A673 (cell line): Measurements from ENCODE around the gene PRSS35. TPM values are rescaled to one million over a fixed set of nuclear protein-coding genes. Genes with fewer than 3 reads are reported as not detected.

Source experiments
- BruUV-seq: library from RNA; stranded (reverse); fragments of 400-500 nt; replicated peaks from 2 replicates; lab custom pipeline; 2021; lab: Mats Ljungman, UMichigan
- CTCF ChIA-PET: fragments of 300-600 bp; sonication (Branson Sonifier 250); formaldehyde crosslinking; loops from one replicate; lab custom pipeline; 2022; ENCODE audit warnings: antibody characterized with exemption; lab: Charles Lee
- POLR2A ChIA-PET: fragments of 300-600 bp; sonication (Branson Sonifier 250); formaldehyde crosslinking; loops from one replicate; lab custom pipeline; 2022; ENCODE audit warnings: antibody characterized with exemption; ENCODE audit not compliant: low non-redundant PET; lab: Charles Lee
- DNase-seq: peaks from one replicate; pipeline ENCODE4 v3.0.0-alpha.2; 2015; ENCODE audit warnings: low spot score
- H3K27ac ChIP-seq: fragments of 200-600 bp; sonication (generic); 2 replicates; pipeline ENCODE4 v1.5.1; 2016; ENCODE audit warnings: mixed run types, low read depth, mild to moderate bottlenecking, mixed read lengths, antibody characterized with exemption, low read length; ENCODE audit not compliant: poor library complexity, severe bottlenecking
- H3K27me3 ChIP-seq: fragments of 200-600 bp; sonication (generic); replicated peaks from 2 replicates; pipeline ENCODE4 v1.6.1; 2017; ENCODE audit warnings: mixed run types, low read depth, mild to moderate bottlenecking, mixed read lengths, antibody characterized with exemption, low read length; ENCODE audit not compliant: insufficient read depth, poor library complexity
- H3K36me3 ChIP-seq: fragments of 200-600 bp; sonication (generic); 2 replicates; pipeline ENCODE4 v1.6.1; 2016; ENCODE audit warnings: mixed run types, mild to moderate bottlenecking, mixed read lengths, antibody characterized with exemption, low read length; ENCODE audit not compliant: insufficient read depth, poor library complexity, severe bottlenecking
- H3K4me1 ChIP-seq: fragments of 200-600 bp; sonication (generic); 2 replicates; pipeline ENCODE4 v1.6.1; 2017; ENCODE audit warnings: mixed run types, mild to moderate bottlenecking, mixed read lengths, antibody characterized with exemption, low read length; ENCODE audit not compliant: insufficient read depth, poor library complexity, severe bottlenecking
- H3K4me3 ChIP-seq: fragments of 200-600 bp; sonication (generic); 2 replicates; pipeline ENCODE4 v1.5.1; 2016; ENCODE audit warnings: low read depth, mixed run types, mild to moderate bottlenecking, mixed read lengths, low read length; ENCODE audit not compliant: poor library complexity, severe bottlenecking
- H3K9me3 ChIP-seq: fragments of 200-600 bp; sonication (generic); 2 replicates; pipeline ENCODE4 v1.6.1; 2016; ENCODE audit warnings: mixed run types, low read depth, mild to moderate bottlenecking, mixed read lengths, antibody characterized with exemption, low read length; ENCODE audit not compliant: poor library complexity, severe bottlenecking
- CTCF ChIP-seq: fragments of 300-800, 200-600 bp; sonication (generic); conservative IDR thresholded peaks from 2 replicates; pipeline ENCODE4 v1.5.1; 2017; ENCODE audit warnings: low read depth, mild to moderate bottlenecking, antibody characterized with exemption, low read length, moderate library complexity, mixed read lengths
- EZH2 ChIP-seq: fragments of 200-600 bp; sonication (generic); IDR thresholded peaks from 2 replicates; pipeline ENCODE4 v1.6.1; 2017; ENCODE audit warnings: borderline replicate concordance, low read depth, mild to moderate bottlenecking, mixed read lengths, antibody characterized with exemption, low read length; ENCODE audit not compliant: poor library complexity, severe bottlenecking
- intact Hi-C: fragments of 100-400 bp; cut with micrococcal nuclease; formaldehyde crosslinking; loops from one replicate; pipeline ENCODE4 v1.10.0; 2022; ENCODE audit not compliant: unreplicated experiment
- total RNA-seq: library from RNA; stranded (reverse); gene quantifications from 2 replicates; pipeline ENCODE4 v1.2.3, GENCODE V29; 2021

PRSS35 gene
- total RNA-seq, 1 experiment from 2014 or later = 112 TPM

- POLR2A ChIA-PET = no interaction called here
- H3K4me3 ChIP-seq = no peak overlapping the region
- CTCF ChIA-PET = interaction anchor here (0.8 to 1.0 kb wide), 2 partner anchors 25 to 290 kb away, joined by 3 read pairs; no protein-coding TSS in a partner anchor
- no peaks in the 10 kb centered on the region for H3K36me3 ChIP-seq
- intact Hi-C loops = loop anchor here (1.0 to 10.0 kb wide), 2 partner anchors 140 to 1256 kb away; no protein-coding TSS in a partner anchor
- DNase-seq = no peak
- no TSS peak for BruUV-seq
- TF ChIP-seq EZH2 (no peak), CTCF (no peak)
- no peak overlapping the region for H3K27ac ChIP-seq
- H3K27me3 ChIP-seq = no peaks in the 10 kb centered on the region
- peaks cover 14% of the 10 kb centered on the region for H3K4me1 ChIP-seq
- no peaks in the 10 kb centered on the region for H3K9me3 ChIP-seq
Observed at GRCh38 chr6:83510791-83511190, 1.5 kb upstream of the PRSS35 start.

- no peak for DNase-seq
- TF ChIP-seq EZH2 (no peak), CTCF (no peak)
- ChIA-PET CTCF (interaction anchor here (0.8 to 1.0 kb wide), 2 partner anchors 25 to 290 kb away, joined by 3 read pairs; no protein-coding TSS in a partner anchor), POLR2A (no interaction called here)
- Histone ChIP-seq H3K27ac (no peak overlapping the region), H3K27me3 (no peaks in the 10 kb centered on the region), H3K4me3 (peak overlapping the region; percentile 64), H3K4me1 (peaks cover 14% of the 10 kb centered on the region), H3K9me3 (no peaks in the 10 kb centered on the region), H3K36me3 (no peaks in the 10 kb centered on the region)
- BruUV-seq = no TSS peak
- intact Hi-C loops = loop anchor here (1.0 to 10.0 kb wide), 2 partner anchors 141 to 1256 kb away; no protein-coding TSS in a partner anchor
Observed at GRCh38 chr6:83511266-83511665, 1.1 kb upstream of the PRSS35 start.

- ChIA-PET CTCF (interaction anchor here (0.6 to 2.8 kb wide), 7 partner anchors 96 to 447 kb away, joined by 3 to 14 read pairs (median 3); partner anchors contain the start of gene DOP1A), POLR2A (no interaction called here)
- TSS peak; percentile 80 for BruUV-seq
- DNase-seq = no peak
- Histone ChIP-seq H3K27me3 (no peaks in the 10 kb centered on the region), H3K27ac (peak overlapping the region; percentile 75), H3K36me3 (peaks cover 3% of the 10 kb centered on the region), H3K9me3 (no peaks in the 10 kb centered on the region), H3K4me3 (peak overlapping the region; percentile 64), H3K4me1 (peaks cover 41% of the 10 kb centered on the region)
- TF ChIP-seq CTCF = no peak
- no peak for TF ChIP-seq EZH2
- intact Hi-C loops = loop anchor here (2.0 to 10.0 kb wide), 2 partner anchors 448 to 1260 kb away; partner anchors contain the start of gene DOP1A
Observed at GRCh38 chr6:83514466-83514865, 2.1 kb downstream of the PRSS35 start.
